GM21619 (cell line): ENCODE data around the gene TUBA4B.
"Not testable (repeated sequence)": the region's sequence is repeated elsewhere in the genome, so short reads cannot be mapped to it uniquely, and the experiment has no call there.

Source experiments
- ATAC-seq: cut with Tn5 transposase; IDR thresholded peaks from one replicate; pipeline ENCODE4 v1.9.1; 2021; ENCODE audit not compliant: unreplicated experiment

TUBA4B gene

DNA sequence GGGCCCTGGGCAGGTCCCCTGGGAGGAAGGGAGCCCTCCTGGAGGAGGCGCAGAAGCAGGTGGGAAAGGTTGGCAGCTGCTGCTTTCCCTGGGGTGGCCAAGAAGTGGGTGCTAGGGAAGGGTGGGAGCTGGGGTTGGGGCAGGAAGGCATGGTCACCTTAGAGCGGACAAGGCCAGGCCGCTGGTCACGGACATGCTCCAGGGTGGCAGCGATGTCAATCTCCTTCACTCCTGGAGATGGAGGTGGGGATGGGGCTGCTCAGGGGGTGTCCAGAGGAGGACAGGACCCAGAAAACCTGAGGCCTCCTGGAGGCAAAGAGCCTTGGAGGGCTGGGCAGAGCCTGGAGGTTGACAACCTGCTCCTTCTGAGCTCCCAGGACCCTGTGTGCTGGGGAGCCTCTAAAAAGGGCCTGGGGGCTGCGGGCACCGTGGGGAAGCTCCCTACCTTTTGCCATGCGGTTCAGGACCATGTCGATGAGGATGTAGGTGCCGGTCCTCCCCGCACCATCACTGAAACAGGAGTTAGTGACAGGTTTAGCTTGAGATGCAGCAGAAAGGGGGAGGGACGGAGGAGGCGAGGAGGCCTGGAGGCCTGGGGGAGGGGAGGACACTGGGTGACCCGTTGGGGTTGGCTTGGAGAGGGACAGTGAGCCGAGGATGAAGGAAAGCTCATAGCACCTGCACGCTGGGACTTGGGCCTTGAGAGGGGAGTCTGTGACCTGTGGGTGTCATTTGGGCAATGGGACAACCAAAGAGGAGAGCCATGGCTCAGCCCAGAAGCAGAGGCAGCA is 37.5 kb downstream of the TUBA4B start:
- ATAC-seq = no peak

DNA sequence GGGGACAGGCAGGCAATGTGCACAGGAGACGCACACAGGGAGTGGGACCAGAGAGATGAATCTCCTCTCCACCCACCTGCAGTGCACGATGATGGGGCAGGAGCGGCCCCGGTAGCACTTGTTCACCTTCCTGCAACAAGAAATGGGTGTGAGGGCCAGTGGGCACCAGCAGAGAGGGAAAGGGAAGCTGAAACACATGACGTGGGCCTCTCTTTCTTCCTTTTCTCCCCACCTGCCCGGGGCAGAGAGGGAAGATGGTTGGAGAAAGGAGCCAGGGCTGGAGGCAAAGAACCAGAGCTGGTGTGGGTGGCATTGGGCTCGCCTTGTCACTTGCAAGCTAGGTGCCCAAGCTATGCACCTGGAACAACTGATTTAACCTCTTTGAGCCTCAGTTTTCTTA is 38.4 kb downstream of the TUBA4B start:
- no peak for ATAC-seq

- ATAC-seq = no peak
Measured at GRCh38 chr2:219291910-219292490, 39.0 kb downstream of the TUBA4B start.

GRCh38 chr2:219292616-219293015 is 39.6 kb downstream of the TUBA4B start:
- ATAC-seq = no peak

DNA sequence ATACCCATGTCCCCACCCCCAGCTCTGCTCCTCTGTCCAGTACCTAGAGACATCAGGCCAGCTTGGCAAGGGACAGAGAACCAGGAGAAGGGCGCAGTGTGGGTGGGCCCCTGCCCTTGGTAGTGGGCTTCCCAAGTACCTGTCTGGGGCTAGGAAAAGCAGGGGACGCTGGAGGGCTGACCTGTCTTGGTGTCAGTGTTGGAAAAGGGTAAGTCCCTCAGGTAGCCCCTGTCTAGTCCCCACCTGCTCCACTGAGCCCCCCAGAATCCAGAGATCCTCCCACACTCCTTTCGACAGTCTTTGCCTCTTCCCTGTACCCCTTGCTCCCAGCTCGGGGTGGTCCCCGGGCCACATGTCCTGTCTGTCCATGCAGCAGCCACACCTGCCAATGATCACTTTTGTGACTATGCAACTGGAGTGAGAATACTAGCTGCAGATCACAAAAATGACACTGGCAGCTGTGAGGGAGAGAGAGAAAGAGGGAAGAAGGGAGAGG is 40.7 kb downstream of the TUBA4B start:
- ATAC-seq = no peak

GRCh38 chr2:219294356-219295351 is 41.6 kb downstream of the TUBA4B start:
- ATAC-seq = peak; percentile 89

DNA sequence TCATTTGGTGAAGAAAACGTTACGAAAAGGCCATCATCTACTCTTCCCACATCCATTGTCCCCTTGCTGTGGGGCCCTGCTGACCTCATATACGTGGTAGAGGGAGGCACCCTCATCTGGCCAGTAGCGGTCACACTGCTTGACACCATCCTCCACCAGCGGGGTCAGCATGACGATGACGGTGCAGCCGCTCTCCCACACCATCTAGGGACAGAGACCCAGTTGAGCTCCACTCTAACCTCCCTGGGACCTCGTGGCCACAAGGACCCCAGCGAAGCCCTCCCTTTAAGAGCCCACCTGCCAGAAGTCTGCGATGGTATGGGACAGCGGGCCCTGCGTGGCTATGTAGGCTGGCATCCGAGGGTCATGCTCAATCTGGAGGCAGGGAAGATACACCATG is 43.1 kb downstream of the TUBA4B start:
- no peak for ATAC-seq

DNA sequence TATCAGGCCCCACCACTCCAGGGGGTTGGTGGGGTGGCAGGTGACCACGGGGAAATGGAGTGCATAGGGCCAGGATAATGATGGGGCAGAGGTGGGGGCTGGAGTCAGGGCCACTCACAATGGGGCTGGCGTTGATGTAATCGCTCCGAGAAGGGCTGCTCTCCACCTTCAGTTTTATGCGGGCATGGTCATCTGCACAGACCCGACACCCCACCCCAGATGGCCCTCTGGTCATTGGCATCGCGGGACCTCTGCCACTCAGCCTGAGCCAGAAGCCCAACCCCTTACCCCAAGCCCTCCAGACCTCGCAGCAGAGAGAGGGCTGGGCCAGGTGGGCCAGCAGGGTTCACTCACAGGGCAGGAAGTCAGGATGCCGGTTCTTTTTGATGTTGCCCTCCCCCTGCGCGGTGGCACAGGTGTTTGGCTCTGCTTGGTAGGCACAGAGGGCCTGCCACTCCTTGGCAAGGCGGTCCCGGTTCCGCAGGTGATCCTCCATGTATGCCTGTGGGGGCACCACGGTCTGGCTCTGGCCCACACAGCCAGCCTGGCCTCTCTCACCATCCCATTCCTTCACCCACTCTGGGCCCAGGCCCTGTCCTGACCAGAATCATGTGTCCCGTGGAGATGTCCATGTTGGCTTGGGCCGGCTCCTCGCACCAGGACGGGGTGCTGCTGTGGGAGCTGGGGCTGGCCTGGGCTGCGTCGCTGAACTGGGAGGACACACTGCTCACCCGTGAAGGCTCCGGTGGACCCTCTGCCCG is 43.8 kb downstream of the TUBA4B start:
- no peak for ATAC-seq

DNA sequence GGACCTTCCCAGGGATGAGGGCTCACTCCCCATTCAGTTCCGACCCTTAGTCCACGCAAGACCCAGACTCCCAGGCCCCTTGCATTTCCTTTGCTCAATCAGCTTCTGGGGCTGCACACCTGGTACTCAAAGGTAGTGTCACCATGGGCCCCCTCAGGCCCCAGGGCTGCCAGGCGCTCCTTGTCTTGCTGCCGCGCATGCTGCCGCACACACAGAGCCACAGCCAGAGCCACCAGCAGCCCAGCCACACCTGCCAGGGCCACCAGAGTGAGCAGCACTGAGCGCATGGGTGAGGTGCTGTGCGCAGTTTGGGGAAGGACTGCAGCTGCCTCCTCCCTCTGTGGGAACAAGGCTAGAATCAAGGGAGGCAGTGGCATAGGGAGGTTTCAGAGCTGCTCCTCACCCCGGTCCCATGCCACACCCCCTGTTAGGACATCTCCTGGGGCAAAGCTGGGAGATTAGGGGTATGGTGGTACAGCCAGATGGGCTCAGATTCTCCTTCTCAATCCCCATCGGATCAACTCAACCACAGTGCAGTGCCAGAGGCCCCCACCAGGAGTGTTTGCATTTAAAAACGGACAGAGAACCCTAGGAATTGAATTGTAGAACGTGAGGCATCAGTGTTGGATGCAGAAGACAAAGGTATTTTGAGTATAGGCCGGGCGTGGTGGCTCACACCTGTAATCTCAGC is 44.9 kb downstream of the TUBA4B start:
- no peak for ATAC-seq

GRCh38 chr2:219298759-219299371 is 45.8 kb downstream of the TUBA4B start:
- peak; percentile 58 for ATAC-seq

- ATAC-seq = no peak
Measured at GRCh38 chr2:219299372-219299760, 46.3 kb downstream of the TUBA4B start.

DNA sequence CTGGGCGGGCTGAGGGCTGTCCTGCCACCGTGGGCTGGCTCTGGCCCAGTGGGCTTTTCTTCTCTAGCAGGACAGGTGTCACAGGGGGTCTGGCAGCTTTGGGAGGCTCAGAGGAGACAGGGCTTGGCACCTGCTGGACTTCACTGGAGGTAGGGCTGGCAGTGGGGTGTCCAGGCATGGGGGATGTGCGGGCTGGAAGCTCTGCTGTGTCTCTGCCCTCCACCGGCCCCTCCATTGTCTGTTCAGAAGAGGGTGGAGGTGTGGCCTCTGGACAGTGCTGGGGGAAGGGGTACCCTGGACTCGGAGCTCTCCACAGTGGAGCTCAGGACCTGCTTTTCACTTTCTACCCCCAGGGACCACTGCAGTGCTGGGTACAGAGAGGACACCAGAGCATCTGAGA is 47.0 kb downstream of the TUBA4B start:
- no peak for ATAC-seq

DNA sequence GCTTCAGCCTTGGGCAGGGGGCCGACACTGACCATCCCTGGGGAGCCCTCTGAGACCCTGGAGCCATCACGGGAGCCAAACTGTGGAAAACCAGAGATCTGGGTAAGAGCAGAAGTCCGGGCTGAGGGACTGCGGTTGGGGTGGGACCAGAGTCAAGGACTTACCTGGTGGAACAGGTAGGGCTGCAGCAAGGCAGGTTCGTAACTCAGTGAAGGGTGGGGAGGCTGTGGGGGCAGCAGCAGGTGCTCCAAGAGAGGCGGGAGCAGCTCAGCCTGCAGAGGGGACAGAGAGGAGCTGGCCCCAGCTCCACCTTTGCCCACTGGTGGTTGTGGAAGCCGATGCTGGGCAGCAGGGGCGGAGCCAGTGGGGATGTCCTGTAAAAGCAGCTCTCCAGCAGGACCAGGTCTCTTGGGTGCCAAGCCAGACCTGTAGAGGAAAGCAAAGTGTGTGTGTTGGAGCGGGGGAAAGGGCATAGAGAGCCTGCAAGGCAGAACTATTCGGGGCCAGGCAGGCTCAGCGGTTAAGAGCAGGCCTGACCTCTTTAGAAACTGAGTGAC is 49.4 kb downstream of the TUBA4B start:
- ATAC-seq = no peak

DNA sequence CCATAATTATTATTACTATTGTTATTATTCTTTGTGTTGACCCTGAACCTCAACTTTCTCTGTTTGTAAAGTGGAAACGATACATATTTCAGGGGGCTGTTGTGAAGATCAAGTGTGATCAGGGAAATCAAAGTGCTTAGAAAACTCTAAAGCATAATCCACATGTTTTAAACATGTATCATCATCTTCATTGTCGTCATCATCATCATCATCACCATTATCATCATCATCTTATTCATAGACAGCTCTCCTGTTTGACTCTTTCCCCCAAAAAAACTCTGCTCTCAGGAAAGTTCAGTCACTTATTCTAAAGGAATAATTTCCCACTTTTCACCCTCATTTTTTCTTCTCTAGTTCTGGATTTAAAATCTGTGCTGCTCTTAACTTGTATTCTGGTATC is 51.2 kb downstream of the TUBA4B start:
- no peak for ATAC-seq

- ATAC-seq = no peak
Measured at GRCh38 chr2:219306047-219306446, 53.0 kb downstream of the TUBA4B start.

GRCh38 chr2:219308142-219309101 is 55.4 kb downstream of the TUBA4B start:
- ATAC-seq = no peak

DNA sequence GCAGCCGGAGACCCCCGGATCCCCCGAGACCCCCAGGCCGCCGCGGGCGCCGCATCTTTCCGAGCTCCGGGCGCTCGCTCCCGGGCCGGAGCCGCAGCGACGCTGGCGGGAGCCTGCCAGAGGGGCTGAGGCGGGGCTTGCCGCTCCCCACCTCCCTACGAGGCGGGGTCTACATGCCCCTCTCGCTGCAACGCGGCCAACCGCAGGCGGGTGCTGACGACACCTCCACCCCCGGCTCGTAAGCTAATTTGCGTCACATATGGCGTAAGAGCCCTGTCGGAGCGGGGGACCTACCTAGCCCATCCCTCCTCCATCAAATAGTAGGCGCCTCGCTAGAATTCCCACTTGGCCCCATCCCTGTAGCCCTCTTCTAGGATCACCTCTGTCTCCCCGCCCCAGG is 56.2 kb downstream of the TUBA4B start, which contains the start of gene PTPRN:
Gene PTPRN, minus strand, starts transcription at position 124 of the 400 bp plus-strand sequence. Its CDS starts 69 bp downstream, at position 55.
- ATAC-seq = no peak

DNA sequence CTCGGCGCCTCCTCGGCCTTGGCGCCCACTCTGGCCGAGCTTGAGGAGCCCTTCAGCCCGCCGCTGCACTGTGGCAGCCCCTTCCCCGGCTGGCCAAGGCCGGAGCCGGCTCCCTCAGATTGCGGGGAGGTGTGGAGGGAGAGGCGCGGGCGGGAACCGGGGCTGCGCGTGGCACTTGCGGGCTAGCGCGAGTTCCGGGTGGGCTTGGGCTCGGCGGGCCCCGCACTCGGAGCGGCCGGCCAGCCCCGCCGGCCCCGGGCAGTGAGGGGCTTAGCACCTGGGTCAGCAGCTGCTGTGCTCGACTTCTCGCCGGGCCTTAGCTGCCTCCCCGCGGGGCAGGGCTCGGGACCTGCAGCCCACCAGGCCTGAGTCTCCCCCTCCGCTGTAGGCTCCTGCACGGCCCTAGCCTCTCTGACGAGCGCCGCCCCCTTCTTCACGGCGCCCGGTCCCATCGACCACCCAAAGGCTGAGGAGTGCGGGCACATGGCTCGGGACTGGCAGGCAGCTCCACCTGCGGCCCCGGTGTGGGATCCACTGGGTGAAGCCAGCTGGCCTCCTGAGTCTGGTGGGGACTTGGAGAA is 59.7 kb downstream of the TUBA4B start:
- ATAC-seq = not testable (repeated sequence)
